HG03457 (cell line): Measurements from ENCODE around the gene AMBRA1.

Experiments used
- ATAC-seq: cut with Tn5 transposase; IDR thresholded peaks from one replicate; pipeline ENCODE4 v1.9.1; 2021; ENCODE audit warnings: moderate number of reproducible peaks; ENCODE audit not compliant: unreplicated experiment

The AMBRA1 gene

DNA sequence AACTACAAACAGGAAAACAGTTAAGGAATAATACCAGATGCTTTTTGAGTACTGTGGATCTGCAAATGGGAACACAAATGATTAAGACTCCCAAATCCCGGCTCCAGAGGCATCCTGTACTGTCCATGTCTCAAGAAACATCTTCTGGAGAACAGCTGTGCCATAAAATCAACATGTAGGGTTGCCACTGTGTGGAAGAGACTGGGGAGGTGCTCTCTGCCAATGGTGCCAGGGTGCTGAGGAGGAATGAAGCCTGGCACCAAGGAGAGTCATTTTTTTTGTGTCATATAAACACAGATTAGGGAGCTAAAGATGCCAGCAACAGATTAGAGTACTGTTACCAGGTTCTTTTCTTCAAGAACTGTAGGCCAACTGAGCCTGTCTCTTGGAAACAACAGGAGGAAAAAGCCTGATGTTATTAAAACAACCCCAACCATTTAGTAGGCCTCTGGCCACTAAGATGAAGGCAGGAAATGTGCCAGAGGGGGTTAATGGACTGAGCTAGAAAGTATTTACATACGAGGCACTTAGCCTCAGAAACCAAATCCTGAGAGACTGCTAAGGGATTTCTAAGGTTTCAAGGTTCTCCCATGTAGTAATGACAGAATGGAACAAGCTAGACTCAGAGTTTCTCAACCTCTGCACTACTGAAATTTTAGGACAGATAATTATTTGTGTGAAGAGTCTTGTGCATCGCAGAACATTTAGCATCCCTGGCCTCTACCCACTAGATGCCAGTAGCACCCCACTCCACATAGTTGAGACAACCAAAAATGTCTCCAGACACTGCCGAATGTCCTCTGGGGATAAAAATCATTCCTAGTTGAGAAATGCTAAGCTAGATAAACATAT is 147.7 kb downstream of the AMBRA1 start:
- ATAC-seq, result no peak

DNA sequence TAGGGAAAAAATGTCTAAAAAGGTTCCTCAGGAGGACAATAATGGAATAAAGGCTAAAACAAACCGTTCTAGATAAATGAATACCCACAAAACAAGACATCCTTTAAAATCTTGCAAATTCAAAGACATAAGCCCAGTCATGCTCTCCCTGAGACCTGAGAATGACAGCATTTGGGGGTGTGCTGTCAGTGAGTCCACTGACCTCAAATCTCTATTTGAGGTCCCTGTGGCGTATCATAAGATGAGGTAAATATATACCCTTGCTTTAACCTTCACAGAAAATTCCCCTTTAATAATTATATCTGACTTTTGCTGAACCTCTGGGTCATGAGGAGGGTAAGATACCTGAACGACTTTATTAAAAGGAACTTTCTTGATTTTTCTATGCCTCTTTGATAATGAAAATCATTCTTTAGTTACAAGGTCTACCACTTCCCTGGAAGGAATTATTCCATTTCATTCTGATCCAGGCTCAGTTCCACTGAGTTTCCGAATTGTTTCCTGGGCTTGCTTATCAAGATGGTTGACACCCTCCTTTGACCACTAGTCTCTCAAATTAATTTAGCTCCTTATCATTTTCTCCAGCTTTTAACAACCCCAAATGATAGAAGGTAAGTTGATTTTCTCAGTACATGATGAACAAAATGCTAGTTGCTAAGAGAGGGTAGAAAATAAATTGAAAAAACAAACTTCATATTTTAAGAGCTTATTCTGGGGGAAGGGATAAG is 148.5 kb downstream of the AMBRA1 start:
- no peak for ATAC-seq

DNA sequence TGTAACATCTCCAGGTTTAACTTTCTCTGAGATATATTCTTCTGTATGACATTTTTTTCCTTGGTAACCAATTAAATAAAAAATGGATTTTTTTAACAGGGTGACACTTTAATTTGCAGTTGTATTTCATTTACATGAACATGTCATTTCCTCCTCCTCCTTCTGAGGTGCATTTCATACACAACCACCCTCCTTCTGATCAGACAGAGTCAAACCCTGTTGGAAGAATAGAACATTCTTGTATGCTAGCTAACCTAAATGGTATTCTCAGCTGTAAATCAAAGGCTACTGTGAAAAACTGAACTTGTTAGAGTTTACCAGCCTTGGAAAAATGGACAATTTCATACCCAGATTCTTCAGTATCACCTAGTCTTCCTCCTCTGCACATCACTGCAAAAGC is 149.5 kb downstream of the AMBRA1 start:
- ATAC-seq, result no peak

DNA sequence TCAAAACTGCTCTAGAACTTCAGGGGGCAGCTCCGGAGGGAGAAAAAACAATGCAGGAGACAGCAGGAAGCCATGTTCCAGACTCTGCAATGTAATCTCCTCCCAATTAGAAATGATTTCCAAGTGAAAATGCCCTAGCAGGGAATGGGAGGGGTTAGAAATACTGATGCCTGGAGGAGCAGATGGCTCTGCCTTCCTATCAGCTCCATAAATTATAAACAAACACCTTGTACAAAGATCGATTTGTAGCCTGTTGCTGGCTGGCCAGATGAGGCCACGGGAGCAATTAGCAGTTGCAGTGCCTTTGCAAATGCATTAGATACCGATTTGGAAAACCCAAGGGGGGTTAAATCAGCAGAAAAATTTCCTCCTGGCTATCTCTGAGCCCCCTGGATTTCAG is 155.6 kb downstream of the AMBRA1 start:
- ATAC-seq, result no peak

DNA sequence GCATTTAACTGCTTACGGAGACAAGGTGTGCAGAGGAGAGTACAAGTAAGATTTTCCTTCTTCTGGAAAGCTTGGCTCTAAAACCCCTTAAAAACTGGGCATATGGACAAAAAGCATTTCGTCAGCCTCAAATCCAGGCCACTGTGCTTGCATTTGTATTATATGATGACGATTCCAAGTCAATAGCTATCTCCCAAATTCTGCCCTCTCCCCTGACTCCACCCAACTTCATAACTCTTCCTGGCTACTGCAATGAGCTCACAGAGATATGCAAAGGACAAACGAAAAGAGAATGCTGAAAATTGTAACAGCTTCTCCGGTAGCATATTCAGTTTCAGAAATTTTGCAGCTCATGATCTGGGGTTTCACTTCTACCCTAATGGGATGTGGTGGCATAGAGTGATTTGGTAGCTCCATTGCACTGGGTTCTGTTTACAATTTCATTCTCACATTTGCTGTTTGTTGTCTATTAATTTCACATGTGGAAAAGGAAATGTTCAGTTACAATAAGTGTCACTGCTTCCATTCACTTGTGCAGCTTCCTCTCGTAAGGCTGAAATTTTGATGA is 156.6 kb downstream of the AMBRA1 start:
- no peak for ATAC-seq

DNA sequence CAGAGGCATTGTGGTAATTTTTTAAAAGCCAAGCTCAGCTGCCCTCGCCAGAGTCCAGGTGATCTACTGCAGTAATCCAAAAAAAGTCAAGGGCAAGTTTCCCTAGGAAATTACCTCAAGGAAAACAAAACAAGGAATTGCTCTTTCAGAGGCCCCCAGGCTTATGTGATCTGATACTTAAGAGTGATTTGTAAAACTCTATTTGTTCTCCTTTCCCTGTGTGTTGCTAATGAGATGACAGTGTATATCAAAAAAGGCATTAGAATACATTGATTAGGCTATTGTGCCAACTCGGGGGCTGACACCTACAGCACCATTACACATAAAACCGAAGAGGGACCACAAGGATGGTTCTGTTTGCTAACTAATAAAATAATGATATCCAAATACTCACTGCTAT is 157.7 kb downstream of the AMBRA1 start:
- no peak for ATAC-seq

DNA sequence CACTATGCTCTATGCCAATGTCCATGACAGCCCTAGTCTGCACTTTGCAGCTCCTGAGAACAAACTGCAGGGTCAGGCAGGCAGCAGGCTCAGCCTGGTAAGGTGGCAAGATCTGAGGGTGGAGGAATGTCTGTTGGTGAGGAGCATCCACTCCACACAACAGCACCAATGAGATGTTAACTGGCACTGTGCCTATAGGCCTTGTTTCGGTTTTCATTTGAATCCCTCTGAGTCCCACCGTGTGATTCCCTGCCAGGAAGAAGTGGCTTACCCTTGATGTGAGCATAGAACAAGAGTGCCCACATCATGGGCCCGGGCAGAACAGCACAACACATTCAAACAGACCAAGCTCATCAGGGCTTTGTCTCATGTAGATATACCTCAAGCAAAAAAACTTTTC is 158.1 kb downstream of the AMBRA1 start:
- no peak for ATAC-seq

DNA sequence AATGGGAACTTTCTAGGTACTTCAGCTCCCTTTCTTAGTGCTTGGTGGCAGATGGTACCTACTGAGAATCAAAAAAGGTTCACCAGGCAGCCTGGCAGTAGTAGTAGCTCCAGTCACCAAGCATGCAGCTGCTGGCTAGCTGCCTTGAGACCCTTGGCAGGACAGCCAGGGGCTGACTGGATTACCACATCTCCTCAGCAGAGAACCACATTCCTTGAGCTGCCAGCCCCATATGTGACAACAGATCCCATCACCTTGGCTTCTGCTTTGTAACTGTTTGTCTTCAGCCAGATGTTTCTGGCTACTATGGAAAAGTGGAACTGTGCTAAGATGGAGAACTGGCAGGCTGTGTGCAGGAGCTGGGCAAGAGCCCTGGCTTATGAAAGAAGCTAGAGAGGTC is 162.6 kb downstream of the AMBRA1 start:
- no peak for ATAC-seq

DNA sequence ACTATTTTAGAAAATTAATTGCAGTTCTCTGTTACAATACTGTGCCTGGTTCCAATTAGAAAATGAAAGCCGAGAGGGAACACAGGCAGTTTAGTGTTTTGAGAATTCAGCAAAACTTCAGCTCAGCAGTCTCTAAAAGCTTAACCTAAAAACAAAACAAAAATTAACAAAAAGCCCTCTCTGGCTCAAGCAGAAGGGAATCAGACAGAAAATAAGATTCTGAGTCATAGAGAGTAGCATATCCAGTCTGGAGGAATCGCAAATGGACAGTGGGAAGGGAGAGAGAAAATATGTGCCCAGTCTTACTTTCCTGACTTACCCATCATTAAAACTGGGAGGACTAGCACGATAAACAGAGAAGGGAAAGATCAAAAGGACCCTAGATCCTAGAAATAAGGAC is 164.1 kb downstream of the AMBRA1 start:
- no peak for ATAC-seq

DNA sequence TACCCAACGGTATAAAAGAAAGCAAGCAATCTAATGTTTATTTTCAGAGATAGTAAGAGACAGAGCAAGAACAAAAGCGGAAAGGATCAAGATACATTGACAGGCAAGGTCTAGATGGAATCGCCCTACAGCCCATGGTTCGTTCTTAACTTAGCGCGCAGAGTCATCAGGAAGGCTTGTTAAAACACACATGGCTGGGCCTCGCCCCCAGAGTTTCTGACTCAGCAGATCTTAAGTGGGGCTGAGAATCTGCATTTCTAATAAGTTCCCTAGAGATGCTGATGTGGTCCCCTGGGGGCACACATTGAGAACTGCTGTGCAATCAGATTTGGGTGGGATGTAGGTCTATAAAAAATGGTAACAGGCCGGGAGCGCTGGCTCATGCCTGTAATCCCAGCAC is 166.5 kb downstream of the AMBRA1 start:
- no peak for ATAC-seq

DNA sequence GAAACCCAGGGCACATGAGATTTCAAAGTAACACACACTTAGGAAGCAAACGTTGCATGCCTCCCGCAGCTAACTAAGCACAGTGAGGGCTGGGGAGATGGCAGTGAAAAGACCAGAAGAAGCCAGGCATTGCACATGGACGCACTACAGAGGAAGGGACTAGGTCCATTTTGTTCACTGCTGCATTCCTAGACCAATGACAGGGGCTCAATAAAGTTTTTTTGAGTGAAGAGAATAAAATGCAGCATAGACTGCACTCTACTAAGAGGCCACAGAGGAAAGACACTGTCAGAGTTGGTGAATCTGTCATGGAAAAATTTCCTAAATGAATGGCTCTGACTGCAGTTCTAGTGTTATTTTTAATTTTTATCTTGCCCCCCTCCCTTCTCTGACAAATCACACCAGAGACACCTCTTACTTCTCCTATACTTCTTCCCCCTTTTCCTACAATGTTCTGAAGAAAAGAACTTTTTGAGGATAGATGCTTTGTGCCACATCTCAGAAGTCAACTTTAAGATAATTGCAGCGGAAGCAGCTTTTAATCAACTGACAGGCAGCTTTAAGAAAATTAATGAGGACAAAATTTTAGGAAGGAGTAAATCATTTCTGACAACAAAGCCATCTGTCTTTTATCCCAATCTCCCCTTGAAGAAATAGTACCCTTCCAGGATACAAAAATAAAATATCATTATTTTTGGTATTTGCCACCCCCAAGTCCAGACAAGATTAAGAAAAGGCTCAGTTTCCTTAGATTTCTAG is 167.4 kb downstream of the AMBRA1 start:
- ATAC-seq, result no peak

DNA sequence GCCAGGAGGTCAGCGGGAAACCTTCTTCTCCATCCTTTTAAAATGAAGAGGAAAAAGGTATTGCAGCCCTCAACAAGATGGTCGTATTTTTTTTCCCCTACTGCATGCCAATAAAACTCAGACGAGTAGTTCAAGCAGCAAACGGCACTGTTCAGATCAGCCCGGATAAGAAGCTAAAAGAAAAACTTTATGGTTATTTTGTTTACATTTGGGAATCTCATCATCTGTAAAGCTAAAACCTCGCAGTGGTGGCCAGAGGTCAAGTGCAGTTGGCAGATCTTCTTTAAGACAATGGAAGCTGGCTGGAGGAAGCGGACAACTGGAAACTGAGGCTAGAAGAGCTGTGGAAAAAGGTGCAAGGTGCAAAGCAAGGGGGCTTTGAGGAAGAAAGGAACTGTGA is 171.2 kb downstream of the AMBRA1 start:
- ATAC-seq, result no peak

DNA sequence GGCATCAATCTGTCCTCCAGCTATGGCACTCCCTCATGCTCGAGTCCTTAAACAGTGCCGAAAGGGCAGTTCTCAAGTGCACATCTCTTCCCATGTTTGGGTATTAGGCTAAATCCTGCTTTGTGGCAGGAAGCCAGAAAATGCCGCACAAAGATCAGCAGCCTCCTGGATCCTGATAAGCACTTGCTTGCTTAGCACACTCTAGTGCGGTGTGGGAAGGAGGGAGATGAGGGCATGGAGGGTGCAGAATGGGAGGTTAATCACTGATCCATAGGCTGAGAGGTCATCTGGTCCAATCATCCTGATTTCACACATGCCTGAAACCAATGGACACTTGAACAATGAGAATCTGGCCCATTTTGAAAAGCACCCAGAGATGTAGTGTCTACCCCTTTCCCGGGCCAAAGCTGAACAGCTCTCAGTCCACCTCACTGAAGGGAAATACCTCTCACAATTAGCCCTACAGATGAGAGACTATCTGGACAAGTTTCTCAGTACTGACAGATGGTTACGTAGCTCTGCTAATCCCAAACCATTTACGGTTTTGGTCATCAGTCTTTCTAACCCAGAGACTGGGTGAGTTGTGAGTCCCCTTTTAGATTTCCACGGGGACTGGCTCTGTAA is 172.5 kb downstream of the AMBRA1 start:
- ATAC-seq, result no peak

DNA sequence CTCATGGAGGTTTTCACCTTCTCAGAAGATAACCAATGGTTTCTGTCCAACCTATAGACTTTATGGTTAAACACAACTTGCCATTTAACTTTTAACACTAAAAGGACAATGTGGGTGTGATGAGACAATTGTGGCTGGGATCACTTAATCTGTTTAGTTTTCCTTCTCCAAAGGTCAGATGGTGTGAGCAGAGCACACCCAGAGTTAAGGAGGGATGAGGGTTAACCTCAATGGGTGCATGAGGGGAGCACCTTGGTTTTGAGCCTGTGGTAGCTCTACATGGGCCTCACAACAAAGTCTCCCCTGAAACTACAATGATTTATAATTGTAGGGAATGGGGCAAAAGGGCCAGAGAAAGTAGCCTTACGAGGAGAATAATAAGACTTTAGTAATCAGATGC is 173.3 kb downstream of the AMBRA1 start:
- ATAC-seq, result no peak

DNA sequence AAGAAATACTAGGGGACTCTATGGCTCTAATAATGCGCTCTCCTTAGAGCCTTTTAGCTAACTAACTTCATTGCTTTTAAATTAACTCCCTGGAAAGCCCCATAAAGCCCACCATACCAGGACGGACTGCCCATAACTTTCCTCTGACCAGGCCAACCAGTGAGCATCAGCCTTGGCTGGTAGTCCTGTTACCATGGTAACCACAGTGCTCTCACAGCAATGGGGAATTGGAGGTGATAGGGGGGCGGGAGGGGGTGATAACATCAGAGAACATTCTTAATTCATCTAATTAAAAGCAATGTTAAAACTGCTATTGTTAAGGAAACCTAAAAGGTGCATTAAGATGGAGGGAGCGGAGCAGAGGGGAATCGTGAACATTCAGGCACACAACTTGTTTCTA is 175.1 kb downstream of the AMBRA1 start:
- ATAC-seq, result no peak

DNA sequence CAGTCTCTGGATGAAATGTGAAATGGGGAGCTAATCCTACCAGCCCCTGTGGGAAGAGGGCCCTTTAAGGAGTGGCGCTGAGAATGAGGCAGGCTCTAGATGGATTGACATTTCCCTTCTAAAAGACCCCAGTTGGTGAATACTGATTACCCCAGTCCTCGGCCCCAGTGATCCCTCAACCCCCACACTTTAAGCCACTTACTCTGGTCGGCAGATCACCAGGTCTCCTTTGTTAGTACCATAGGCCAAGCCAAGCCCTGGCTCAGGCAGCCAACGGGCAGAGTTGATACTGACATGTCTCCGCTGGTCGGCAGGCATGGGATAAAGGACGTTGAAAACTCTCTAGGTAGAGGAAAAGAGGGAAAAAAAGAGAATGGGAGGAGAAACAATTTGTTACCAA is 176.1 kb downstream of the AMBRA1 start:
- no peak for ATAC-seq

DNA sequence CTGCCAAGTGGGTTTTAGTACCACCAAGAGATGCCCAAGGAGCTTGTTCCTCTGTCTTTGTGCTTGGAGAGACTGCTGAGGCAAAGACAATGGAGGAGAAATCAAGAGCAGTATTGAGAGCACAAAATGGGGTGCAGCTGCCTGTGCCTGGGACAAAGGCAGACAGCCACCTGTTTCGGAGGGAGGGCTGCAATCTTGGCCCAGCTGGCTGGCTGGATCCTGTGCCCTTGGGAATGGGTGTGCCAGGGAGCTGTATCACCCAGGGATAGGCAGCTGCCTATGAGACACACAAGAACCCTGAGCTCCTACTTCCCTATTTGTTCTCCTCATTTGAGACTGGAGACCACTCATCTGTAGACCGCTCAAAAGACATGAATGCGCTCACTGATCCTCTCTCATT is 178.9 kb downstream of the AMBRA1 start:
- no peak for ATAC-seq

DNA sequence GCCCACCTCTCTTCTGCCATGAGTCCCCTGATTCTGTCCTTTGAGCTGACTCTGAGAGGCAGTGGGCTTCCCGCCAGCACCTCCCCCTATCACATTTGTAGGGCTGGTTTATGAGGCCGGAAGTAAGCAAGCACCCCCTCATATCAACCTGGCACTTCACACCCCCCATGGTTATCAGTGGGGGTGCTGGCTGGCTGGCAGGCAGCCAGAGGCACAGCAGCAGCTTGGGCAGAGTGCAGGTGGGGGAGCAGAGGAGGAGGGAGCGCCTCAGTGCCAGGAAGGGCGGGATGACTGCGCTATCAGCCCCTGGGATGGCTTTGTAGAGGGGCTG is 179.4 kb downstream of the AMBRA1 start:
- no peak for ATAC-seq

DNA sequence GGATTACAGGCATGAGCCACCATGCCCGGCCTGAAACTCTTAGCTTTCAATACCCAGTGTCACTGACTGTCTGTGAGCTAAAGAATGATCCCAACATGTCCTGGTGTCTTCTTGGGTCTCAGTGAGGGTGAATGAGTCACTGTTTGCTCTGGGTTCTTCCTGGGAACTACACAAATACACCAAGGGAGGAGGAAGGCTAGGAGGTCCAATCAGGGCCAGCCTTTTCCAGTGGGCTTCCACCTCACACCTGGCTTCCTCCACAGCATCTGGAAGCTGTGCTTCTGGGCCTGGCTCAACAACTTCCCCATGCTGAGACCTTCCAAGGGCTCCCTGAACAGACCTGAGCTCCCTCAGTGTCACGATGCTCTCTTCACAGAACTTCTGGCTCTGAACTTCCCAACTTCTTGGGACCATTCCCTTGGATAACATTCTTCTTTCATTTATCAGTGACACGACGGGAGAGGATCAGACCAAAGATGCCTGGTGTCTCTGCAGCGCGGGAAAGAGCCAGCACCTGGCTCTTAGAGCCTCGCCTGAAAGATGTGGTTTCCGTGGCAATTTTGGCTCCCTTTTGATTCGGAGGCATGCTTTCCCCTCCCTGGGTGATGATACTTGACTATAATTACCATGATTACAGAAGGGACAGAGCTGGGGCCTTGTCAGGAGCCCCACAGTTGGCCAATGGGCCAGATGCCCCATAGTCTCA is 179.9 kb downstream of the AMBRA1 start:
- no peak for ATAC-seq

DNA sequence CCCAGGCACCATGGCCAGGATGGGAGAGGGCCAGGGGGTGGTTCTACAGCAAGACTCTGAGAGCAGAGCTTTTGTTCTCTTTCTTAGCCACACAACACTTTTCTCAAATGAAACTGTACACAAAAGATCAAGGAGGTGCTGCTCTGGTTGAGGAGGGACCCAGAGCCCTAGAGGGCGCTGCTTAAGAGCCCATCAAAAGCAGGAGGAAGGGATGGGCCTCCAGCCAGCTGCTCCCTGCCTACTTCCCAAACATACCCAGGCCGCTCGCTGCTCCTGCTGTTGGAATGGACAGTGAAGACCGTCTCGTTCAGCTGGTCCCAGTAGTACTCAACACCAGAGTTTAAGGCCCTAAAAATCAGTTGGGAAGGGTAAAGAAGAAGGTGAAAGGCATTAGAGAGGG is 183.8 kb downstream of the AMBRA1 start:
- no peak for ATAC-seq
